HFF-Myc (cell line): ENCODE results near the gene PRM3.

Source experiments
- DNase-seq: peaks from one replicate; pipeline ENCODE4 v3.0.0-alpha.2; 2011; ENCODE audit warnings: low read depth; ENCODE audit errors: extremely low read depth
- H3K4me3 ChIP-seq: replicated peaks from 2 replicates; pipeline ENCODE4 v1.5.1; 2011; ENCODE audit warnings: low read depth, mild to moderate bottlenecking, control low read depth, low read length
- TF ChIP-seq, protein P1 (sequence below): IDR thresholded peaks from 2 replicates; pipeline ENCODE4 v1.5.1; 2012; ENCODE audit warnings: mild to moderate bottlenecking, low read depth, low read length, control low read depth; ENCODE audit errors: missing control alignments

The PRM3 gene

GRCh38 chr16:11272484-11272883 lies 945 bp downstream of the PRM3 start:
- no peak overlapping the region for H3K4me3 ChIP-seq
- TF ChIP-seq, protein P1, sequence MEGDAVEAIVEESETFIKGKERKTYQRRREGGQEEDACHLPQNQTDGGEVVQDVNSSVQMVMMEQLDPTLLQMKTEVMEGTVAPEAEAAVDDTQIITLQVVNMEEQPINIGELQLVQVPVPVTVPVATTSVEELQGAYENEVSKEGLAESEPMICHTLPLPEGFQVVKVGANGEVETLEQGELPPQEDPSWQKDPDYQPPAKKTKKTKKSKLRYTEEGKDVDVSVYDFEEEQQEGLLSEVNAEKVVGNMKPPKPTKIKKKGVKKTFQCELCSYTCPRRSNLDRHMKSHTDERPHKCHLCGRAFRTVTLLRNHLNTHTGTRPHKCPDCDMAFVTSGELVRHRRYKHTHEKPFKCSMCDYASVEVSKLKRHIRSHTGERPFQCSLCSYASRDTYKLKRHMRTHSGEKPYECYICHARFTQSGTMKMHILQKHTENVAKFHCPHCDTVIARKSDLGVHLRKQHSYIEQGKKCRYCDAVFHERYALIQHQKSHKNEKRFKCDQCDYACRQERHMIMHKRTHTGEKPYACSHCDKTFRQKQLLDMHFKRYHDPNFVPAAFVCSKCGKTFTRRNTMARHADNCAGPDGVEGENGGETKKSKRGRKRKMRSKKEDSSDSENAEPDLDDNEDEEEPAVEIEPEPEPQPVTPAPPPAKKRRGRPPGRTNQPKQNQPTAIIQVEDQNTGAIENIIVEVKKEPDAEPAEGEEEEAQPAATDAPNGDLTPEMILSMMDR, result no peak
- no peak for DNase-seq

DNA sequence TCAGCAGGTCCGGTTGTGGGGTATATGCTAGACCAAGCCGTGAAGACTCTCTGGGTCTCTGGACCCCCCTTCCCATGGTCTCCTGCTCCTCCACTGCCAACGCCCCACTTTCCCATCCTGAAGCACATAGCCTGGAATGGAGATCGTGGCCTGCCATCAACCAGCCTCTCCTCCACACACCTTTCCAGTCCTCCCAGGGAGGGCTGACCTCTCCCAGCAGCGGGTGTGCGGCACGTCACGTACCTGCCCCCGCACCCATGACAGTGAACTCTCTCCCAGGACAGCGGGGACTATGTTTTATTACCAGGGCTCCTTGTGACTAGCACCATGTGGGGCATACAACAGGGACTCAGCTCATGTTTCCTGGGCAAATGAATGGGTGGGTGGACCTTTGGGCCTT lies 1.8 kb downstream of the PRM3 start:
- TF ChIP-seq, protein P1, result no peak
- H3K4me3 ChIP-seq, result no peak overlapping the region
- no peak for DNase-seq

DNA sequence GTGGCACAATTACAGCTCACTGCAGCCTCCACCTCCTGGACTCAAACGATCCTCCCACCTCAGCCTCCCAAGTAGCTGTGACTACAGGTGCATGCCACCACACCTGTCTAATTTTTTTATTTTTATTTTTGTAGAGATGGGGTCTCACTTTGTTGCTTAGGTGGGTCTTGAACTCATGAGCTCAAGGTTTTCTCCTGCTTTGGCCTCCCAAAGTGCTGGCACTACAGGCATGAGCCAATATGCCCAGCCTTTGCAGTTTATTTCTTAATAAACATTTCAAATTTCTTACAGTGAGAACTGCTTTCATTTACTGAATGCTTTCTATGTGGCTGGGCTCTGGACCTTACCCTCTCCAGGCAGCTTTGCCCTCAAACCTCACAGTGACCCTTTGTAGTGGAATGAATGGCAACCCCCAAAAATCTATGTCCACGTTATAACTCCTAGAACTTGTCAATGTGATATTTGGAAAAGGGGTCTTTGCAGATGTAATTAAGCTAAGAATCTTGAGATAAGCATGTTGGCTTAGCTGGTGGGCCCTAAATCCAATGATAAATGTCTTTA lies 2.7 kb downstream of the PRM3 start:
- H3K4me3 ChIP-seq, result no peak overlapping the region
- no peak for DNase-seq
- TF ChIP-seq, protein P1, result no peak

DNA sequence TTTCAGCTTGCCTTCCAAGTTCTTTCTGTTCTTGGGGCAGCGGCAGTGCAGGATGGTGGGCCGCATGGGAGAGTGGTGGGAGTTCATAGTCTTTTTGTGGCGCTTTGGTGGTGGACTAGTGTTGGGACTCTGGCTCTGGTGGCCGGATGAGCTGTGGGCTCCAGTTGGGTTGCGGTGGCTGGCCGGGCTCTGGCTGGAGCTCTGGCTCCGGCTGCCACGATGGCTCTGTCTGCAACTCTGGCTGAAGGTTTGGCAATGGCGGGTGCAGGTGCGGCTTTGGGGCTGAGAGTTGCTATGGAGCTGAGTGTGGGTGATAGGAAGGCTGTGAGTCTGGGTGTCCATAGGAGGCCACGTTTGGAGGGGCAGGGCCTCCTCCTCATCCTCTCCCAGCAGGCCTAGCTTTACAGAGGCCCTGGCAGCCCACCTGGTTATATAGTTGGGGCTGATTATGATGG lies 4.5 kb downstream of the PRM3 start, which contains the start of gene TNP2:
Gene TNP2, minus strand, starts transcription at position 405 of the 455 bp plus-strand sequence. Its CDS starts 63 bp downstream, at position 342.
- TF ChIP-seq, protein P1, result no peak
- H3K4me3 ChIP-seq, result no peak within 1 kb of the TSS
- DNase-seq, result no peak

GRCh38 chr16:11265124-11265523 lies 8.3 kb downstream of the PRM3 start:
- TF ChIP-seq, protein P1, result no peak
- H3K4me3 ChIP-seq, result no peak overlapping the region
- DNase-seq, result no peak

DNA sequence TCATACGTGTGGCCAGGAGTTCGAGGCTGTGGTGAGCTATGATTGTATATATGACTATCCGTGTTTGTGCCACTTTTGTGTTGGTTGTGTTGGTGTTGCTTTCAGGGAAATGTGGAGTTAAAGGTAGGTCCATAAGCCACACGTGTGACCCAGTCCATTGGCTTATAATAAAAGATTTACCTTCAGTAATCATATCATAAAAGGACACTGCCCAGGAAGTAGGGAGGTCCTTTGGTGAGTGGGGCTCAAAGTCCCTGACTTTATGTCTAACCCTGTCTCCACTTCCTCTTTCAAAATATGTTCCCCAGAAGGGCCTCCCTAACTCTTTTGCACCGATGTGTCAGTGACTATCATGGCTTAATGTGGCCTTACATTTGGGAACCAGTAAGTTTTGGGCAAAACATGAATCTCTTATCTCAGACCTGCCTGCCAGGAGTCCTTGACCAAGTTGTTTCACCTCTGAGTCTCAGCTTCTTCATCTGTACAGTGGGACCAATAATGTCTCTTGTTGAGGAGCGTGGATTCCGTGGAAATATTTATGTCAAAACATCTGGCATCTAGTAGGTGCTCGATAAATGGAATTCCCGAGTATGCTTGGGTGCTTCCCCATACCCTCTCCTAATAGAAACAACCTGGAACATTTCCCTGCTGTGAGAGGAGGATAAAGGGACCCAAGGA lies 9.1 kb downstream of the PRM3 start:
- H3K4me3 ChIP-seq, result no peak overlapping the region
- DNase-seq, result no peak
- TF ChIP-seq, protein P1, result no peak

DNA sequence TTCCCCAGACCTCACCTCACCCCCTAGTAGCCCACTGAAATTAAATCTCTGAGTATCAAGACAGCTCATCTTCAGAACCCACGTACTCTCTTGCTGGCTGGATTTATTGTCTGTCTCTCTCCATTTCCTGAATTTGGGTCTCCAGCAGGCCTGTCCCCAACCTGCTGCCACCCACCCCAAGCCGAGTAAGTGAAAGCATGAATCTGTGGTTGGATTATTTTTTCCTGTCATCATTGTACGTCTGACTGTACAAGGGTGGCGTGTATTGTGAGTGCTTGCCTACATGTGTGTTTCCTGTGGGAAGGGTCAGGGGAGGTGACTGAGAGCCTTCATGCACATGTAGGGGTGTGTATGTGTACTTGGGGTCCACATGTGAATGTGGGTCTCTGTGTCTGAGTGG lies 9.7 kb downstream of the PRM3 start:
- no peak overlapping the region for H3K4me3 ChIP-seq
- TF ChIP-seq, protein P1, result no peak
- no peak for DNase-seq
